Endothelial cell of umbilical vein (primary cell): ENCODE measurements around the gene SLC35F2. TPM values are rescaled to one million over a fixed set of nuclear protein-coding genes. Genes with fewer than 3 reads are reported as not detected.

Experiments used
- BruUV-seq: library from RNA; stranded (reverse); fragments of 400-500 nt; replicated peaks from 2 replicates; lab custom pipeline; 2021; lab: Mats Ljungman, UMichigan
- CTCF ChIA-PET: fragments of 300-600, 350-600 bp; sonication (Branson Sonifier 250); formaldehyde crosslinking; loops from one replicate; lab custom pipeline; 2021; ENCODE audit warnings: antibody characterized with exemption, inconsistent platforms; lab: Charles Lee
- POLR2A ChIA-PET: fragments of 300-600, 350-600 bp; sonication (Branson Sonifier 250); formaldehyde crosslinking; loops from one replicate; lab custom pipeline; 2021; ENCODE audit warnings: antibody characterized with exemption, inconsistent platforms; lab: Charles Lee
- DNase-seq: peaks from one replicate; pipeline ENCODE4 v3.0.0-alpha.2; 2011; ENCODE audit warnings: low read depth, low spot score
- FAIRE-seq: peaks from 2 replicates; lab custom pipeline; 2011; peaks lifted over from hg19 to GRCh38; lab: Jason Lieb, UNC
- H2AFZ ChIP-seq: 2 replicates; pipeline ENCODE4 v1.6.0; 2012; ENCODE audit warnings: low read depth, low read length, control low read depth, inconsistent platforms
- H3K27ac ChIP-seq: 2 replicates; pipeline ENCODE4 v1.5.1; 2011; ENCODE audit warnings: low read depth, mild to moderate bottlenecking, control low read depth, low read length, moderate library complexity; ENCODE audit not compliant: insufficient read depth
- H3K27me3 ChIP-seq, 2 experiments: 2 replicates each; pipeline versions ENCODE4 v1.6.0 to v1.6.1; 2011; ENCODE audit warnings: low read length in 2 of 2, mixed read lengths in 1 of 2; ENCODE audit not compliant: control insufficient read depth in 2 of 2, insufficient read depth in 2 of 2
- H3K36me3 ChIP-seq, 2 experiments: 2 replicates in 1 of 2; 3 replicates in 1 of 2; pipeline ENCODE4 v1.5.1; 2011; ENCODE audit warnings: low read length in 2 of 2, mild to moderate bottlenecking in 1 of 2, moderate library complexity in 1 of 2; ENCODE audit not compliant: control insufficient read depth in 2 of 2, insufficient read depth in 2 of 2; ENCODE audit errors: extremely low read depth in 1 of 2
- H3K4me1 ChIP-seq: 3 replicates; pipeline ENCODE4 v1.5.1; 2011; ENCODE audit warnings: mild to moderate bottlenecking, low read length; ENCODE audit not compliant: control insufficient read depth, insufficient read depth; ENCODE audit errors: extremely low read depth
- H3K4me2 ChIP-seq: 2 replicates; pipeline ENCODE4 v1.6.1; 2011; ENCODE audit warnings: low read length, control low read depth, mixed read lengths; ENCODE audit not compliant: insufficient read depth
- H3K4me3 ChIP-seq, 3 experiments: fragments of 200-600 bp in 1 of 3; sonication (generic), shearing (Covaris generic) in 1 of 3; replicated peaks in 1 of 3; 2 replicates each; pipeline ENCODE4 v1.5.1; 2011 to 2016; ENCODE audit warnings: control low read depth in 3 of 3, low read length in 3 of 3, mild to moderate bottlenecking in 2 of 3, inconsistent platforms in 1 of 3, low read depth in 1 of 3, moderate library complexity in 1 of 3; ENCODE audit not compliant: insufficient read depth in 1 of 3
- H3K79me2 ChIP-seq: 2 replicates; pipeline ENCODE4 v1.6.0; 2012; ENCODE audit warnings: low read length, inconsistent platforms; ENCODE audit not compliant: control insufficient read depth, insufficient read depth
- H3K9ac ChIP-seq: replicated peaks from 2 replicates; pipeline ENCODE3; 2011; ENCODE audit warnings: low read length, control low read depth; ENCODE audit not compliant: insufficient read depth; ENCODE audit errors: extremely low read depth
- H3K9me1 ChIP-seq: replicated peaks from 3 replicates; pipeline ENCODE4 v1.6.0; 2011; ENCODE audit warnings: mild to moderate bottlenecking, low read length; ENCODE audit not compliant: control insufficient read depth, insufficient read depth; ENCODE audit errors: extremely low read depth
- H3K9me3 ChIP-seq: replicated peaks from 2 replicates; pipeline ENCODE4 v1.5.1; 2012; ENCODE audit warnings: low read length, inconsistent platforms; ENCODE audit not compliant: control insufficient read depth, insufficient read depth
- H4K20me1 ChIP-seq: replicated peaks from 2 replicates; pipeline ENCODE3; 2011; ENCODE audit warnings: mild to moderate bottlenecking, low read length; ENCODE audit not compliant: control insufficient read depth, insufficient read depth; ENCODE audit errors: extremely low read depth
- CTCF ChIP-seq, 2 donors: IDR thresholded peaks; 1 replicate in 1 of 2; 2 replicates in 1 of 2; pipeline ENCODE4 v1.5.1; 2011; ENCODE audit warnings: low read length in 2 of 2, mild to moderate bottlenecking in 2 of 2, moderate library complexity in 2 of 2, control low read depth in 1 of 2, inconsistent platforms in 1 of 2, low read depth in 1 of 2; ENCODE audit not compliant: insufficient read depth in 1 of 2; ENCODE audit errors: extremely low read depth in 1 of 2
- EZH2 ChIP-seq: IDR thresholded peaks from 2 replicates; pipeline ENCODE4 v1.6.1; 2012; ENCODE audit warnings: borderline replicate concordance, low read depth, mild to moderate bottlenecking, moderate library complexity, low read length, inconsistent platforms; ENCODE audit not compliant: severe bottlenecking
- FOS ChIP-seq: IDR thresholded peaks from 2 replicates; pipeline ENCODE4 v1.6.1; 2011; ENCODE audit warnings: mild to moderate bottlenecking, low read length, moderate library complexity, borderline replicate concordance; ENCODE audit not compliant: insufficient read depth
- GATA2 ChIP-seq: IDR thresholded peaks from 2 replicates; pipeline ENCODE4 v1.7.0; 2011; ENCODE audit warnings: low read depth, mild to moderate bottlenecking, moderate library complexity, mixed read lengths, low read length; ENCODE audit not compliant: insufficient read length, insufficient read depth
- JUN ChIP-seq: IDR thresholded peaks from 2 replicates; pipeline ENCODE4 v1.6.1; 2011; ENCODE audit warnings: borderline replicate concordance, low read depth; ENCODE audit not compliant: insufficient read length, insufficient read depth
- MAX ChIP-seq: IDR thresholded peaks from 2 replicates; pipeline ENCODE4 v1.6.1; 2011; ENCODE audit not compliant: insufficient read depth, insufficient read length
- MYC ChIP-seq: IDR thresholded peaks from one replicate; pipeline ENCODE4 v1.6.1; 2011; ENCODE audit warnings: mild to moderate bottlenecking, low read depth, low read length
- POLR2A ChIP-seq: IDR thresholded peaks from 2 replicates; pipeline ENCODE4 v1.6.1; 2012; ENCODE audit warnings: low read depth, mild to moderate bottlenecking, control low read depth, low read length
- POLR2AphosphoS5 ChIP-seq: IDR thresholded peaks from 2 replicates; pipeline ENCODE4 v1.6.1; 2012; ENCODE audit warnings: low read depth, mild to moderate bottlenecking, control low read depth, low read length, moderate library complexity; ENCODE audit not compliant: insufficient read depth
- dilution Hi-C: fragments of 300-500 bp; cut with MboI; formaldehyde crosslinking; loops from one replicate; pipeline ENCODE4 v1.15.0; 2019; ENCODE audit warnings: low sequenced_read_pairs; ENCODE audit not compliant: extremely low pct_ligation_motif_present
- intact Hi-C: fragments of 100-400 bp; cut with micrococcal nuclease; formaldehyde crosslinking; loops from one replicate; pipeline ENCODE4 v1.10.0; 2022
- polyA plus RNA-seq, 4 experiments: library from polyadenylated mRNA; depleted of rRNA in 3 of 4; stranded (reverse) in 3 of 4; unstranded in 1 of 4; fragments of >200 nt; gene quantifications; 2 replicates each; pipeline versions ENCODE4 v1.2.1 to v1.2.3, GENCODE V29; 2011 to 2012; ENCODE audit warnings: missing spikeins in 1 of 4
- total RNA-seq: library from RNA; stranded (reverse); gene quantifications from 2 replicates; pipeline ENCODE4 v1.2.3, GENCODE V29; 2021

SLC35F2 gene
- total and polyA plus RNA-seq, 2 donors (not counting 3 experiments of a cell fraction or from before 2014, with no cell fraction given): 41.0 to 59.7 TPM

GRCh38 chr11:107789767-107790166 is 68.8 kb downstream of the SLC35F2 start:
- ChIA-PET CTCF (interaction anchor here (0.6 to 1.2 kb wide), 3 partner anchors 10 to 69 kb away, joined by 3 read pairs; no protein-coding TSS in a partner anchor), POLR2A (no interaction called here)
- H3K27me3 ChIP-seq: no peaks in the 10 kb centered on the region
- dilution Hi-C loops: no loop called here
- no peak overlapping the region for H3K4me2 ChIP-seq
- H3K9me1 ChIP-seq: no peaks in the 10 kb centered on the region
- peaks cover 7 to 10% of the 10 kb centered on the region in 2 experiments for H3K36me3 ChIP-seq
- FAIRE-seq (no peak), DNase-seq (no peak)
- H3K79me2 ChIP-seq: no peaks in the 10 kb centered on the region
- BruUV-seq: no TSS peak
- H3K9ac ChIP-seq: no peak overlapping the region
- H4K20me1 ChIP-seq: no peaks in the 10 kb centered on the region
- no peak for TF ChIP-seq POLR2AphosphoS5
- no peak for TF ChIP-seq POLR2A
- TF ChIP-seq MYC: no peak
- TF ChIP-seq JUN: no peak
- TF ChIP-seq FOS: no peak
- TF ChIP-seq MAX: no peak
- no peak for TF ChIP-seq GATA2
- no peak for TF ChIP-seq EZH2
- TF ChIP-seq CTCF (IDR thresholded peaks at IDR 0.05; ENCODE audit: extremely low read depth in 1 of 2, insufficient read depth in 1 of 2, low read depth in 1 of 2, low read length in 2 of 2): no peak
- no peak overlapping the region for H2AFZ ChIP-seq
- no peak overlapping the region for H3K27ac ChIP-seq
- intact Hi-C loops: no loop called here
- H3K9me3 ChIP-seq: no peaks in the 10 kb centered on the region
- H3K4me3 ChIP-seq: no peak overlapping the region
- no peaks in the 10 kb centered on the region for H3K4me1 ChIP-seq
